Esophagus muscularis mucosa (tissue), 4 donors: ENCODE measurements around the gene NPEPL1. TPM values are rescaled to one million over a fixed set of nuclear protein-coding genes. Genes with fewer than 3 reads are reported as not detected.
A peak's percentile ranks its signal among the peaks of the same experiment; 100 is the strongest.
"Not testable (repeated sequence)": the region's sequence is repeated elsewhere in the genome, so short reads cannot be mapped to it uniquely, and the experiment has no call there.

Source experiments
- DNase-seq: peaks from one replicate; pipeline ENCODE4 v3.0.0-alpha.2; 2017; ENCODE audit errors: extremely low spot score
- H3K27ac ChIP-seq, 4 donors: fragments of 200-600 bp; sonication (generic); replicated peaks in 1 of 4; 1 replicate in 3 of 4; 2 replicates in 1 of 4; pipeline ENCODE4 v1.5.1; 2016 to 2019; ENCODE audit warnings: mild to moderate bottlenecking in 1 of 4
- H3K27me3 ChIP-seq, 4 donors: fragments of 200-600 bp; sonication (generic); one replicate each; pipeline versions ENCODE4 v1.5.1 to v1.6.0; 2016 to 2019
- H3K36me3 ChIP-seq, 4 donors: fragments of 200-600 bp; sonication (generic); one replicate each; pipeline ENCODE4 v1.5.1; 2016 to 2019
- H3K4me1 ChIP-seq, 4 donors: fragments of 200-600 bp; sonication (generic); one replicate each; pipeline ENCODE4 v1.5.1; 2016 to 2019
- H3K4me3 ChIP-seq, 4 donors: fragments of 200-600 bp; sonication (generic); 1 replicate in 2 of 4; 2 replicates in 2 of 4; pipeline ENCODE4 v1.5.1; 2016 to 2019; ENCODE audit warnings: mild to moderate bottlenecking in 4 of 4, moderate library complexity in 1 of 4
- H3K9me3 ChIP-seq, 4 donors: fragments of 200-600 bp; sonication (generic); 1 replicate in 3 of 4; 2 replicates in 1 of 4; pipeline ENCODE4 v1.5.1; 2016 to 2019
- EP300 ChIP-seq: sonication (generic); formaldehyde crosslinking; IDR thresholded peaks from one replicate; pipeline ENCODE4 v1.6.1; 2017; ENCODE audit warnings: antibody characterized with exemption
- POLR2A ChIP-seq: fragments of 450-650 bp; IDR thresholded peaks from one replicate; pipeline ENCODE4 v1.6.1; 2017; ENCODE audit warnings: antibody characterized with exemption, moderate library complexity, mild to moderate bottlenecking, low read depth
- POLR2AphosphoS5 ChIP-seq, 2 donors: sonication (generic); formaldehyde crosslinking; IDR thresholded peaks; one replicate each; pipeline ENCODE4 v1.6.1; 2017; ENCODE audit warnings: antibody characterized with exemption in 2 of 2
- WGBS: methylation state at CpG from one replicate; pipeline ENCODE4 v1.1.5; 2018; 5-methylcytosine and 5-hydroxymethylcytosine counted together
- intact Hi-C: fragments of 100-400 bp; cut with DNase I; formaldehyde crosslinking; loops from one replicate; pipeline ENCODE4 v1.15.1; 2023
- total RNA-seq, 4 donors: library from RNA; depleted of rRNA; stranded (reverse); fragments of >200 nt; gene quantifications; one replicate each; pipeline versions ENCODE4 v1.1.0 to v1.2.1, GENCODE V29; 2016
- TF ChIP-seq, protein P1 (sequence below), 3 experiments: fragments of 200-600 bp in 2 of 3; fragments of 450-650 bp in 1 of 3; sonication (generic) in 2 of 3; IDR thresholded peaks; one replicate each; pipeline ENCODE4 v1.5.1; 2017 to 2019; ENCODE audit warnings: antibody characterized with exemption in 3 of 3, mild to moderate bottlenecking in 2 of 3, moderate library complexity in 1 of 3

Gene NPEPL1
- total RNA-seq, 4 donors from 2014 or later, result 29.0 to 59.0 (median 50.5) TPM

DNA sequence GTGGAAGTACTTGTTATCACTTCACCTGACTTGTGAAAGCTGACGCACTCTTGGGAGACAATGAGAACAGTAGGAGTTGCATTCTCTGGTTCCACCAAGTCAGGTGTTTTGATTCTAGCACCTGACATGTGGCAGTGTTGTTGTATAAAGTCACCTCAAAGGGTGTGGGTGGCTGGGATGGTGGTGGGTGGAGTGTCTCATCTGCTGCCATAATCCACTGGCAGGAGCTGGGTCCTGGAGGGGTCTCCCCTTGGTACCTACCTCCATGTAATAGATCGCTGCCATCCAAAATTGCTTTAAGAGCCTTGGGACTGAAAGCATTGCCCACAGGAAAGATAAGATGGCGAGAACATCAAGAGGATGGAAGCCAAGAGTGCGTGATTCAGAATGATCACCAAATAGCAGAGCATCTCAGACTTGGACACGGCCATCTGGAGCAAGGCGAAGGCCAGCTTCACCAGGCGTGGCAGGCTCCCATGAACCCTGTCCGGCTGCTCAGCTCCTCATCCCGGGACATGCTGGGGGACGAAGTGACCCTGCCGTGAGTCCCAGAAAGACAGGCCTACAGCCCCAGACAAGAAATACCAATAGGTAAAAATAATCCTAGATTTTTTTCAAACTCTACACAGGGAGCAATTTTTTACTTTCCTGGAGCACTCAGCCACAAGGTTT is 56.6 kb downstream of the NPEPL1 start:
- no peaks in the 10 kb centered on the region for H3K36me3 ChIP-seq
- 92% methylated on average over 11 of the region's 11 CpGs for WGBS
- no peaks in the 10 kb centered on the region for H3K4me1 ChIP-seq
- peak; percentile 84 for DNase-seq
- no peaks in the 10 kb centered on the region for H3K9me3 ChIP-seq
- H3K27me3 ChIP-seq, result peaks cover 0 to 51% (median 0%) of the 10 kb centered on the region in 4 donors
- no peak overlapping the region for H3K4me3 ChIP-seq
- intact Hi-C loops, result no loop called here
- no peak for TF ChIP-seq EP300
- TF ChIP-seq, protein P1, sequence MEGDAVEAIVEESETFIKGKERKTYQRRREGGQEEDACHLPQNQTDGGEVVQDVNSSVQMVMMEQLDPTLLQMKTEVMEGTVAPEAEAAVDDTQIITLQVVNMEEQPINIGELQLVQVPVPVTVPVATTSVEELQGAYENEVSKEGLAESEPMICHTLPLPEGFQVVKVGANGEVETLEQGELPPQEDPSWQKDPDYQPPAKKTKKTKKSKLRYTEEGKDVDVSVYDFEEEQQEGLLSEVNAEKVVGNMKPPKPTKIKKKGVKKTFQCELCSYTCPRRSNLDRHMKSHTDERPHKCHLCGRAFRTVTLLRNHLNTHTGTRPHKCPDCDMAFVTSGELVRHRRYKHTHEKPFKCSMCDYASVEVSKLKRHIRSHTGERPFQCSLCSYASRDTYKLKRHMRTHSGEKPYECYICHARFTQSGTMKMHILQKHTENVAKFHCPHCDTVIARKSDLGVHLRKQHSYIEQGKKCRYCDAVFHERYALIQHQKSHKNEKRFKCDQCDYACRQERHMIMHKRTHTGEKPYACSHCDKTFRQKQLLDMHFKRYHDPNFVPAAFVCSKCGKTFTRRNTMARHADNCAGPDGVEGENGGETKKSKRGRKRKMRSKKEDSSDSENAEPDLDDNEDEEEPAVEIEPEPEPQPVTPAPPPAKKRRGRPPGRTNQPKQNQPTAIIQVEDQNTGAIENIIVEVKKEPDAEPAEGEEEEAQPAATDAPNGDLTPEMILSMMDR (IDR thresholded peaks at IDR 0.05), result no peak
- no peak for TF ChIP-seq POLR2AphosphoS5 (IDR thresholded peaks at IDR 0.05)
- TF ChIP-seq POLR2A, result no peak
- H3K27ac ChIP-seq, result no peak overlapping the region

DNA sequence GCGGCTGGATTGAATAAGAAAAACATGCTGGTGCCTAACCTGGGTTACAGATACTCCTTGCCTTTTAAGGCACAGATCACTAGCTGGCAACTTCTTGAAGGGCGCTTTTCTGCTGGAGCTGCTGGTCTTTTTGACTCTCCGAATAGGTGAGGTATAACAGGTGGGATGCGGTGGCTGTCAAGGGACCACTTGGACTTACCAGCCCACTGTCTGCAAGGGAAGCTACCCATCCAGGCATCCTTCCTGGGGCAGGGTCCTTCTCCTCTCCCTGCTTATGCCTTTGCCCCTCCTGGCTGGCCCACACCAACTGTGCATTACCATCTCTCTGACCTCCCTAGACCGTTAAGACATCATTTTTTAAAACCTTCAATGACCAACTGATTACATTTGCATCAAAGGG is 57.4 kb downstream of the NPEPL1 start:
- Histone ChIP-seq H3K36me3 (no peaks in the 10 kb centered on the region), H3K4me3 (no peak overlapping the region), H3K27me3 (peaks cover 0 to 54% (median 0%) of the 10 kb centered on the region in 4 donors), H3K27ac (no peak overlapping the region), H3K9me3 (no peaks in the 10 kb centered on the region), H3K4me1 (no peaks in the 10 kb centered on the region)
- TF ChIP-seq, protein P1 (IDR thresholded peaks at IDR 0.05), result no peak
- TF ChIP-seq EP300 (no peak), POLR2AphosphoS5 (IDR thresholded peaks at IDR 0.05) (no peak), POLR2A (no peak)
- intact Hi-C loops, result no loop called here
- peak; percentile 57 for DNase-seq
- 86% methylated on average over 3 of the region's 5 CpGs for WGBS

DNA sequence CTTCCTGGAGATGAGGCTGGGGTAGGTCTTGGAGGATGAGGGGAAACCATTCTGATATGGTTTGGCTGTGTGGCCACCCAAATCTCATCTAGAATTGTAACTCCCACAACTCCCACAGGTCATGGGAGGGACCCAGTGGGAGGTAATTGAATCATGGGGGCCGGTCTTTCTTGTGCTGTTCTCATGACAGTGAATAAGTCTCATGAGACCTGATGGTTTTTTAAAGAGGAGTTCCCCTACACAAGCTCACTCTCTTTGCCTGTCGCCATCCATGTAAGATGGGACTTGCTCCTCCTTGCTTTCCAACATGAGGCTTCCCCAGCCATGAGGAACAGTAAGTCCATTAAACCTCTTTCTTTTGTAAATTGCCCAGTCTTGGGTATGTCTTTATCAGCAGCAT is 58.1 kb downstream of the NPEPL1 start:
- H3K4me1 ChIP-seq, H3K9me3 ChIP-seq, intact Hi-C loops, H3K36me3 ChIP-seq, H3K27ac ChIP-seq, DNase-seq, H3K4me3 ChIP-seq: not testable (repeated sequence)
- 93% methylated on average over 2 of the region's 2 CpGs for WGBS
- H3K27me3 ChIP-seq, result peaks cover 0 to 50% (median 0%) of the 10 kb centered on the region in 4 donors

DNA sequence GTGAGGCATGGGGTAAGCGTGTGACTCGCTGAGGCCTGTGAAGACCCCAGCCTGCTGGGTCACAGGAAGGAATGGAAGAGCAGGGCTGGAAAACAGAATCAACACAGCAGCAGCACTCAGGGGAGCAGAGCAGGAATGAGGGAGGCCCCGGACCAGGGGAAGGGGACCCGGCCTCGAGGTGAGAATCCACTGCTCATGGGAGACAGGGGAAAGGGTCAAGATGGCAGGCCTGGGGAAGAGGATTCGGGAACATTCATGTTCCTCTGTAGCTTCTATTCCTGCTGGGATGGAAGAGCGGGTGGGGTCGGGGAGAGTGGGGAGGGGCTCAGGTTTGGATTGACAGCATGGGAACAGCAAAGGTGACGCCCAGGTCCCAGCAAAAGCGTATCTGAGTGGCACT is 59.4 kb downstream of the NPEPL1 start:
- TF ChIP-seq POLR2A (no peak), POLR2AphosphoS5 (IDR thresholded peaks at IDR 0.05) (no peak), EP300 (no peak)
- TF ChIP-seq, protein P1 (IDR thresholded peaks at IDR 0.05), result no peak
- intact Hi-C loops, result no loop called here
- Histone ChIP-seq H3K4me3 (no peak overlapping the region), H3K27ac (no peak overlapping the region), H3K4me1 (no peaks in the 10 kb centered on the region), H3K36me3 (no peaks in the 10 kb centered on the region), H3K27me3 (peaks cover 0 to 51% (median 0%) of the 10 kb centered on the region in 4 donors), H3K9me3 (no peaks in the 10 kb centered on the region)
- WGBS, result 87% methylated on average over 10 of the region's 10 CpGs
- peak; percentile 85 for DNase-seq

DNA sequence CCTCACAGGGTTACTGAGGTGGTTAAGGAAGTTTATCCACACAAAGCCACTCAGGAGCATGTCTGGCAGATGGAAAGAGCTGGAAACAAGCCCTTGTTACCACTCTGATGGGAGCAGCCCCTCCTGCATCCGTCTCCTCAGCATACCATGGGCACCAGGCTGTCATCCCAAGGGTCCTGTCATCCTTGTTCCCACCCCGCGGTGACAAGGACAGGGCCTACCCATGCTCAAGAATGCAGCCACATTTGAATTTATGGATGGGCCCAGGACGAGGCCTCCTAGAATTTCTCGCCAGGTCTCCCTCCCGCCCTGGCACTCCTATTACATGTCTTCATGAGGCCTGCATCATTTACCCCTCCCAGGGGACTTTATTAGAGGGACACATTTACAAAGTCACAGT is 60.0 kb downstream of the NPEPL1 start:
- DNase-seq, result peak; percentile 66
- Histone ChIP-seq H3K27me3 (peaks cover 0 to 47% (median 0%) of the 10 kb centered on the region in 4 donors), H3K9me3 (no peaks in the 10 kb centered on the region), H3K27ac (no peak overlapping the region), H3K4me1 (no peaks in the 10 kb centered on the region), H3K36me3 (no peaks in the 10 kb centered on the region), H3K4me3 (no peak overlapping the region)
- TF ChIP-seq POLR2AphosphoS5 (IDR thresholded peaks at IDR 0.05), result no peak
- no peak for TF ChIP-seq POLR2A
- TF ChIP-seq, protein P1 (IDR thresholded peaks at IDR 0.05), result no peak
- no peak for TF ChIP-seq EP300
- 94% methylated on average over 5 of the region's 6 CpGs for WGBS
- intact Hi-C loops, result no loop called here
